GM23338 (cell line): Measurements from ENCODE around the gene EXOC3. TPM values are rescaled to one million over a fixed set of nuclear protein-coding genes. Genes with fewer than 3 reads are reported as not detected.
A peak's percentile ranks its signal among the peaks of the same experiment; 100 is the strongest.

Experiments
- ATAC-seq: fragments of 200-7000 bp; cut with Tn5 transposase; 3 replicates; pipeline ENCODE4 v1.9.1; 2020
- DNase-seq: peaks from one replicate; pipeline ENCODE4 v3.0.0-alpha.2; 2015; ENCODE audit warnings: low spot score
- H2AFZ ChIP-seq: fragments of 200-600 bp; sonication (generic); 2 replicates; pipeline ENCODE4 v1.8.0; 2016; ENCODE audit warnings: antibody characterized with exemption, mild to moderate bottlenecking, moderate library complexity
- H3F3A ChIP-seq: fragments of 200-600 bp; sonication (generic); replicated peaks from 2 replicates; pipeline ENCODE4 v1.8.0; 2017; ENCODE audit warnings: antibody characterized with exemption, mixed run types, low read depth
- H3K27ac ChIP-seq: fragments of 200-600 bp; sonication (generic); 2 replicates; pipeline ENCODE4 v1.6.1; 2016; ENCODE audit warnings: low read depth
- H3K27me3 ChIP-seq: fragments of 200-600 bp; sonication (generic); 2 replicates; pipeline ENCODE4 v1.8.0; 2016; ENCODE audit warnings: mild to moderate bottlenecking, mixed run types, moderate library complexity; ENCODE audit not compliant: insufficient read depth
- H3K36me3 ChIP-seq: fragments of 200-600 bp; sonication (generic); 2 replicates; pipeline ENCODE4 v1.8.0; 2016; ENCODE audit warnings: mild to moderate bottlenecking; ENCODE audit not compliant: insufficient read depth
- H3K4me1 ChIP-seq: fragments of 200-600 bp; sonication (generic); 2 replicates; pipeline ENCODE4 v1.8.0; 2016; ENCODE audit warnings: mild to moderate bottlenecking, moderate library complexity; ENCODE audit not compliant: insufficient read depth
- H3K4me2 ChIP-seq: fragments of 200-600 bp; sonication (generic); 2 replicates; pipeline ENCODE4 v1.7.1; 2017; ENCODE audit warnings: mixed run types
- H3K4me3 ChIP-seq: fragments of 200-600 bp; sonication (generic); 2 replicates; pipeline ENCODE4 v1.6.1; 2016; ENCODE audit warnings: mixed run types
- H3K79me2 ChIP-seq: fragments of 200-600 bp; sonication (generic); replicated peaks from 2 replicates; pipeline ENCODE4 v1.8.0; 2017; ENCODE audit warnings: mild to moderate bottlenecking; ENCODE audit not compliant: insufficient read depth
- H3K9me2 ChIP-seq: fragments of 200-600 bp; sonication (generic); 2 replicates; pipeline ENCODE4 v1.8.0; 2017; ENCODE audit not compliant: insufficient read depth
- H4K20me1 ChIP-seq: fragments of 200-600 bp; sonication (generic); replicated peaks from 2 replicates; pipeline ENCODE4 v1.8.0; 2017; ENCODE audit warnings: mild to moderate bottlenecking; ENCODE audit not compliant: insufficient read depth
- H3K27ac Mint-ChIP-seq: 2 replicates; pipeline ENCODE4 v1.8.0; 2020; ENCODE audit warnings: inconsistent platforms, mild to moderate bottlenecking, moderate library complexity, mixed read lengths
- H3K27me3 Mint-ChIP-seq: 3 replicates; pipeline ENCODE4 v1.8.0; 2022; ENCODE audit warnings: low read depth, mild to moderate bottlenecking, moderate library complexity, mixed read lengths, inconsistent platforms; ENCODE audit not compliant: insufficient read depth, poor library complexity
- H3K36me3 Mint-ChIP-seq: 3 replicates; pipeline ENCODE4 v1.8.0; 2021; ENCODE audit warnings: low read depth, mild to moderate bottlenecking, inconsistent platforms, moderate library complexity, mixed read lengths
- H3K4me1 Mint-ChIP-seq: 3 replicates; pipeline ENCODE4 v1.8.0; 2020; ENCODE audit warnings: mild to moderate bottlenecking, inconsistent platforms, mixed read lengths
- H3K4me3 Mint-ChIP-seq: 3 replicates; pipeline ENCODE4 v1.8.0; 2021; ENCODE audit warnings: moderate library complexity, mild to moderate bottlenecking, inconsistent platforms, mixed read lengths
- H3K9me3 Mint-ChIP-seq: 3 replicates; pipeline ENCODE4 v1.8.0; 2020; ENCODE audit warnings: moderate library complexity, mild to moderate bottlenecking, inconsistent platforms, mixed read lengths
- CREB1 ChIP-seq: fragments of 250-450 bp; sonication (Bioruptor Pico); IDR thresholded peaks from 2 replicates; pipeline ENCODE4 v1.5.0; 2020; ENCODE audit warnings: low read depth, mild to moderate bottlenecking, moderate library complexity
- CTCF ChIP-seq, 2 experiments: fragments of 200-600 bp in 1 of 2; sonication (generic) in 1 of 2; conservative IDR thresholded peaks; 2 replicates each; pipeline versions ENCODE4 v1.5.1 to v1.6.1; 2016 to 2017; ENCODE audit warnings: antibody characterized with exemption in 2 of 2, low read depth in 2 of 2, mild to moderate bottlenecking in 2 of 2, moderate library complexity in 1 of 2
- ETS1 ChIP-seq: IDR thresholded peaks from 2 replicates; pipeline ENCODE4 v1.6.1; 2016; ENCODE audit warnings: antibody characterized with exemption
- EZH2 ChIP-seq: fragments of 200-600 bp; sonication (generic); IDR thresholded peaks from one replicate; pipeline ENCODE4 v1.8.0; 2017; ENCODE audit warnings: antibody characterized with exemption, mild to moderate bottlenecking, low read depth; ENCODE audit not compliant: unreplicated experiment
- EZH2phosphoT487 ChIP-seq: fragments of 200-600 bp; sonication (generic); IDR thresholded peaks from one replicate; pipeline ENCODE4 v1.8.1; 2018; ENCODE audit warnings: antibody characterized with exemption; ENCODE audit not compliant: unreplicated experiment
- NANOG ChIP-seq: IDR thresholded peaks from 2 replicates; pipeline ENCODE4 v1.6.1; 2016; ENCODE audit warnings: antibody characterized with exemption, borderline replicate concordance
- POLR2AphosphoS5 ChIP-seq: IDR thresholded peaks from 2 replicates; pipeline ENCODE4 v1.6.1; 2016; ENCODE audit warnings: antibody characterized with exemption, low read depth
- REST ChIP-seq: IDR thresholded peaks from one replicate; pipeline ENCODE4 v1.6.1; 2018; ENCODE audit warnings: antibody characterized with exemption; ENCODE audit not compliant: unreplicated experiment
- STAT1 ChIP-seq: IDR thresholded peaks from one replicate; pipeline ENCODE4 v1.6.1; 2016; ENCODE audit warnings: antibody characterized with exemption; ENCODE audit not compliant: unreplicated experiment
- polyA plus RNA-seq: library from polyadenylated mRNA; unstranded; fragments of >200 nt; fragmentation: Nextera tagmentation; extraction: Ambion mirVana; gene quantifications from 2 replicates; pipeline ENCODE4 v1.2.1, GENCODE V29; 2016
- total RNA-seq: library from RNA; depleted of rRNA; stranded (reverse); fragments of >200 nt; shearing (Covaris generic); gene quantifications from 2 replicates; pipeline ENCODE4 v1.2.3, GENCODE V29; 2014

EXOC3 gene
- total and polyA plus RNA-seq, 2 experiments from 2014 or later: 13.4 to 31.6 TPM

GRCh38 chr5:407801-408268 lies 35.1 kb upstream of the EXOC3 start (continued):
- TF ChIP-seq CTCF (conservative IDR thresholded peaks at IDR 0.05; ENCODE audit: low read depth in 2 of 2): no peak
- no peak for TF ChIP-seq NANOG
- TF ChIP-seq EZH2: no peak
- TF ChIP-seq ETS1: no peak
- no peak for TF ChIP-seq REST
- TF ChIP-seq POLR2AphosphoS5: no peak

GRCh38 chr5:410911-411517 lies 32.0 kb upstream of the EXOC3 start:
- H3K9me3 Mint-ChIP-seq: no peaks in the 10 kb centered on the region
- TF ChIP-seq ETS1: no peak
- no peak for TF ChIP-seq EZH2
- TF ChIP-seq CREB1 (CRISPR knock-in tag): no peak
- no peak for TF ChIP-seq POLR2AphosphoS5
- no peak for TF ChIP-seq EZH2phosphoT487
- no peak for TF ChIP-seq STAT1

More at GRCh38 chr5:410911-411517, 32.0 kb upstream of the EXOC3 start:
- no peak overlapping the region for H3K27ac ChIP-seq
- no peaks in the 10 kb centered on the region for H3K79me2 ChIP-seq
- no peak overlapping the region for H3K4me3 Mint-ChIP-seq
- H3K36me3 ChIP-seq: no peaks in the 10 kb centered on the region
- peaks cover 22% of the 10 kb centered on the region for H3K4me1 Mint-ChIP-seq
- no peaks in the 10 kb centered on the region for H3F3A ChIP-seq
- ATAC-seq: no peak
- no peaks in the 10 kb centered on the region for H4K20me1 ChIP-seq
- no peaks in the 10 kb centered on the region for H3K27me3 ChIP-seq
- no peak overlapping the region for H3K4me2 ChIP-seq
- H3K4me3 ChIP-seq: no peak overlapping the region
- H3K4me1 ChIP-seq: peaks cover 3% of the 10 kb centered on the region; the same call in 1 of the 2 replicates
- H3K9me2 ChIP-seq: no peaks in the 10 kb centered on the region
- H3K36me3 Mint-ChIP-seq: no peaks in the 10 kb centered on the region
- DNase-seq: no peak
- peaks cover 2% of the 10 kb centered on the region for H3K27me3 Mint-ChIP-seq
- no peak overlapping the region for H2AFZ ChIP-seq
- H3K27ac Mint-ChIP-seq: peak overlapping the region; percentile 14; the same call in 1 of the 2 replicates
